Endothelial cell (in vitro differentiated cells): ENCODE results near the gene TTC36. TPM values are rescaled to one million over a fixed set of nuclear protein-coding genes. Genes with fewer than 3 reads are reported as not detected.
"Not testable (repeated sequence)": the region's sequence is repeated elsewhere in the genome, so short reads cannot be mapped to it uniquely, and the experiment has no call there.

ENCODE experiments used
- DNase-seq: peaks from one replicate; pipeline ENCODE4 v3.0.0; 2021; ENCODE audit warnings: low spot score
- H3K27ac Mint-ChIP-seq: one replicate; pipeline ENCODE4 v1.8.0; 2021; ENCODE audit warnings: mixed read lengths, inconsistent platforms; ENCODE audit not compliant: unreplicated experiment
- H3K27me3 Mint-ChIP-seq: one replicate; pipeline ENCODE4 v1.8.0; 2021; ENCODE audit warnings: mild to moderate bottlenecking, moderate library complexity, mixed read lengths, inconsistent platforms; ENCODE audit not compliant: unreplicated experiment
- H3K36me3 Mint-ChIP-seq: one replicate; pipeline ENCODE4 v1.8.0; 2021; ENCODE audit warnings: mild to moderate bottlenecking, low read depth, mixed read lengths, inconsistent platforms; ENCODE audit not compliant: unreplicated experiment
- H3K4me1 Mint-ChIP-seq: one replicate; pipeline ENCODE4 v1.8.0; 2021; ENCODE audit warnings: mild to moderate bottlenecking, mixed read lengths, inconsistent platforms; ENCODE audit not compliant: unreplicated experiment
- H3K4me3 Mint-ChIP-seq: one replicate; pipeline ENCODE4 v1.8.0; 2021; ENCODE audit warnings: mild to moderate bottlenecking, mixed read lengths, inconsistent platforms; ENCODE audit not compliant: unreplicated experiment
- H3K9me3 Mint-ChIP-seq: one replicate; pipeline ENCODE4 v1.8.0; 2021; ENCODE audit warnings: mixed read lengths, inconsistent platforms; ENCODE audit not compliant: unreplicated experiment
- total RNA-seq: library from RNA; stranded (reverse); fragmentation: NEBNext Ultra II Directional; extraction: Animal tissue kit (Norgen Biotek cat#: 25700); gene quantifications from one replicate; pipeline ENCODE4 v1.2.1, GENCODE V29; 2021; ENCODE audit not compliant: unreplicated experiment
- TF ChIP-seq, protein P1 (sequence below): fragments of 200-600 bp; sonication (generic); IDR thresholded peaks from one replicate; pipeline ENCODE4 v1.5.0; 2021; ENCODE audit warnings: antibody characterized with exemption; ENCODE audit not compliant: unreplicated experiment

TTC36 gene
- total RNA-seq, 1 donor from 2014 or later = 0.56 TPM

DNA sequence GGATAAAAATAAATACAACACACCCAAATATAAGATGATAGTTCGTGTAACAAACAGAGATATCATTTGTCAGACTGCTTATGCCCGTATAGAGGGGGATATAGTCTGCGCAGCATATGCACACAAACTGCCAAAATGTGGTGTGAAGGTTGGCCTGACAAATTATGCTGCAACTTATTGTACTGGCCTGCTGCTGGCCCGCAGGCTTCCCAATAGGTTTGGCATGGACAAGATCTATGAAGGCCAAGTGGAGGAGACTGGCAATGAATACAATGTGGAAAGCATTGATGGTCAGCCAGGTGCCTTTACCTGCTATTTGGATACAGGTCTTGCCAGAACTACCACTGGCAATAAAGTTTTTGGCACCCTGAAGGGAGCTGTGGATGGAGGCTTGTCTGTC, 33.5 kb downstream of the TTC36 start:
- H3K9me3 Mint-ChIP-seq = no peaks in the 10 kb centered on the region
- no peak overlapping the region for H3K27ac Mint-ChIP-seq
- H3K4me3 Mint-ChIP-seq = no peak overlapping the region
- no peak for DNase-seq
- TF ChIP-seq, protein P1, sequence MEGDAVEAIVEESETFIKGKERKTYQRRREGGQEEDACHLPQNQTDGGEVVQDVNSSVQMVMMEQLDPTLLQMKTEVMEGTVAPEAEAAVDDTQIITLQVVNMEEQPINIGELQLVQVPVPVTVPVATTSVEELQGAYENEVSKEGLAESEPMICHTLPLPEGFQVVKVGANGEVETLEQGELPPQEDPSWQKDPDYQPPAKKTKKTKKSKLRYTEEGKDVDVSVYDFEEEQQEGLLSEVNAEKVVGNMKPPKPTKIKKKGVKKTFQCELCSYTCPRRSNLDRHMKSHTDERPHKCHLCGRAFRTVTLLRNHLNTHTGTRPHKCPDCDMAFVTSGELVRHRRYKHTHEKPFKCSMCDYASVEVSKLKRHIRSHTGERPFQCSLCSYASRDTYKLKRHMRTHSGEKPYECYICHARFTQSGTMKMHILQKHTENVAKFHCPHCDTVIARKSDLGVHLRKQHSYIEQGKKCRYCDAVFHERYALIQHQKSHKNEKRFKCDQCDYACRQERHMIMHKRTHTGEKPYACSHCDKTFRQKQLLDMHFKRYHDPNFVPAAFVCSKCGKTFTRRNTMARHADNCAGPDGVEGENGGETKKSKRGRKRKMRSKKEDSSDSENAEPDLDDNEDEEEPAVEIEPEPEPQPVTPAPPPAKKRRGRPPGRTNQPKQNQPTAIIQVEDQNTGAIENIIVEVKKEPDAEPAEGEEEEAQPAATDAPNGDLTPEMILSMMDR = no peak
- H3K4me1 Mint-ChIP-seq = peaks cover 9% of the 10 kb centered on the region
- peaks cover 13% of the 10 kb centered on the region for H3K36me3 Mint-ChIP-seq
- no peaks in the 10 kb centered on the region for H3K27me3 Mint-ChIP-seq

DNA sequence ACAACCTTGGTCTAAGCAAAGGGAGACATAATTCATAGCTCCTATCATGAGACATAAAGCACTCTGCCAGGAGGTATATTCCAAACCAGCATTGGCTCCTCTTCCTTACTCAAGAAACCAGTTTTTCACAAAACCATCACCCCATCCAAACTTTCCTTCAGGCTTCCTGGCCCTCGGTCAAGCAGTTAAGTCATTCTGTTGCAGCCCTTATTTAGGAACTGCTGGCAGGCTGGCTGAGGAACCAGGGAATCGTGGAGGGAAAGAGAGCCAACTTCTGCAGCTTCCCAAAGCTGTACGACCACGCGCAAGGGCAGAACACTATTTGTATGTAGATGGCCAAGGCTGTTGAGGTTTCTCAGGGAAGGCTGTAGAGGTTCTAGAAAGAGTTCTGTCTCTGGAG, 37.8 kb downstream of the TTC36 start:
- H3K4me1 Mint-ChIP-seq = peaks cover 9% of the 10 kb centered on the region
- no peaks in the 10 kb centered on the region for H3K36me3 Mint-ChIP-seq
- peak overlapping the region; percentile 83 for H3K27ac Mint-ChIP-seq
- H3K4me3 Mint-ChIP-seq = peak overlapping the region; percentile 78
- H3K9me3 Mint-ChIP-seq = no peaks in the 10 kb centered on the region
- H3K27me3 Mint-ChIP-seq = no peaks in the 10 kb centered on the region
- TF ChIP-seq, protein P1 = no peak
- no peak for DNase-seq

DNA sequence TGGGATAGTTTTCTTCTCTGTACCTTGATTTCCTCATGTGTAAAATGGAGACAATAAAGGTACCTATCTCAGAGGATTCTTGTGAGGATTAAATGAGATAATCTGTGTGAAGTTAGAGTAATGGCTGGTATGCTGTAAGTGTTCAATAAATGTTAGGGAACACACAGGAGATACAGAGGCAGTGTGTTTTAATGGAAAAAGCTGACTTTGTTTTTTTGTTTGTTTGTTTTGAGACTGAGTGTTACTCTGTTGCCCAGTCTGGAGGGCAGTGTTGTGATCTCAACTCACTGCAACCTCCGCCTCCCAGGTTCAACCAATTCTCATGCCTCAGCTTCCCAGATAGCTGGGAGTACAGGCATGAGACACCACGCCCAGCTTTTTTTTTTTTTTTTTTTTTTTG, 42.4 kb downstream of the TTC36 start:
- H3K4me3 Mint-ChIP-seq = no peak overlapping the region
- H3K4me1 Mint-ChIP-seq = peaks cover 19% of the 10 kb centered on the region
- no peaks in the 10 kb centered on the region for H3K36me3 Mint-ChIP-seq
- peaks cover 6% of the 10 kb centered on the region for H3K27me3 Mint-ChIP-seq
- TF ChIP-seq, protein P1 = no peak
- no peak overlapping the region for H3K27ac Mint-ChIP-seq
- H3K9me3 Mint-ChIP-seq = no peaks in the 10 kb centered on the region
- DNase-seq = no peak

DNA sequence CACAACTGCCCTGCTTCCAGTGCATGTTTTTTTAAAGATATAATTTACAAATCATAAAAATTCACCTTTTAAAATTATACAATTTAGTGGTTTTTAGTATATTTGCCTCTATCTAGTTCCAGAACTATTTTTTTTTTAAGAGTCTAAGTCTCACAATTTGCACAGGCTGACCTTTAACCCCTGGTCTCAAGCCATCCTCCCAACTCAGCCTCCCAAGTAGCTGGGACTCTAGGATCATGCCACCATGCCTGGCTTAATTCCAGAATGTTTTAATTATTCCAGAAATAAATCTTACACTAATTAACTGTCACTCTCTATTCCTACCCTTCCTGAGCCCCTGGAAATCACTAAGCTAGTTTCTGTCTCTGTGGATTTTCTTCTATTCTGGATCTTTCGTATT, 43.5 kb downstream of the TTC36 start:
- H3K4me3 Mint-ChIP-seq = no peak overlapping the region
- no peak overlapping the region for H3K27ac Mint-ChIP-seq
- TF ChIP-seq, protein P1 = no peak
- no peak for DNase-seq
- peaks cover 6% of the 10 kb centered on the region for H3K27me3 Mint-ChIP-seq
- no peaks in the 10 kb centered on the region for H3K9me3 Mint-ChIP-seq
- no peaks in the 10 kb centered on the region for H3K36me3 Mint-ChIP-seq
- peaks cover 18% of the 10 kb centered on the region for H3K4me1 Mint-ChIP-seq

DNA sequence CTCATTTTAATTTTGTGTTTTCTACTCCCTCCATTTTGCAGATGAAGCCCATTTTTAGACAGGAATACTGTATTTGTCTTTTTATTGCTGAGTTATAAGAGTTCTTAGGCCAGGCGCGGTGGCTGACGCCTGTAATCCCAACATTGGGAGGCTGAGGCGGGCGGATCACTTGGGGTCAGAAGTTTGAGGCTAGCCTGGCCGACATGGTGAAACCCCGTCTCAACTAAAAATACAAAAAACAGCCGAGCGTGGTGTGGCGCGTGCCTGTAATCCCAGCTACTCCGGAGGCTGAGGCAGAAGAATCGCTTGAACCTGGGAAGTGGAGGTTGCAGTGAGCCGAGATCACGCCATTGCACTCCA, 44.4 kb downstream of the TTC36 start:
- not testable (repeated sequence) for DNase-seq, H3K9me3 Mint-ChIP-seq, H3K36me3 Mint-ChIP-seq, H3K27me3 Mint-ChIP-seq
- peaks cover 18% of the 10 kb centered on the region for H3K4me1 Mint-ChIP-seq
- H3K27ac Mint-ChIP-seq = peak overlapping the region; percentile 61
- H3K4me3 Mint-ChIP-seq = peak overlapping the region; percentile 98
